HL-60 (cell line): Measurements from ENCODE around the gene INHA.

Experiments used
- DNase-seq, 2 experiments: peaks; one replicate each; pipeline ENCODE4 v3.0.0-alpha.2; 2010 to 2020; ENCODE audit warnings: low read depth in 1 of 2, low spot score in 1 of 2
- H3K27ac ChIP-seq: fragments of 250-450 bp; sonication (Bioruptor Pico); replicated peaks from 2 replicates; pipeline ENCODE4 v1.5.1; 2020; ENCODE audit warnings: mild to moderate bottlenecking, moderate library complexity
- H3K27me3 ChIP-seq: fragments of 250-450 bp; sonication (Bioruptor Pico); 2 replicates; pipeline ENCODE4 v1.5.1; 2021; ENCODE audit warnings: mild to moderate bottlenecking, moderate library complexity; ENCODE audit not compliant: insufficient read depth, poor library complexity, severe bottlenecking
- H3K4me3 ChIP-seq: replicated peaks from 2 replicates; pipeline ENCODE4 v1.5.1; 2011; ENCODE audit warnings: mild to moderate bottlenecking, control low read depth, low read length; ENCODE audit not compliant: insufficient read depth
- GABPA ChIP-seq: IDR thresholded peaks from 2 replicates; pipeline ENCODE4 v1.6.1; 2012; ENCODE audit warnings: low read depth
- POLR2AphosphoS5 ChIP-seq: IDR thresholded peaks from 2 replicates; pipeline ENCODE4 v1.6.1; 2012; ENCODE audit warnings: low read depth
- SPI1 ChIP-seq: IDR thresholded peaks from 2 replicates; pipeline ENCODE4 v1.6.1; 2012; ENCODE audit warnings: low read depth, mild to moderate bottlenecking, borderline replicate concordance
- TF ChIP-seq, protein P1 (sequence below): IDR thresholded peaks from one replicate; pipeline ENCODE4 v1.5.1; 2011; ENCODE audit warnings: low read length, control low read depth, inconsistent platforms; ENCODE audit not compliant: insufficient read depth
- TF ChIP-seq, protein P2 (sequence below): IDR thresholded peaks from 2 replicates; pipeline ENCODE4 v1.6.1; 2012; ENCODE audit warnings: low read depth; ENCODE audit not compliant: insufficient replicate concordance

Gene INHA

DNA sequence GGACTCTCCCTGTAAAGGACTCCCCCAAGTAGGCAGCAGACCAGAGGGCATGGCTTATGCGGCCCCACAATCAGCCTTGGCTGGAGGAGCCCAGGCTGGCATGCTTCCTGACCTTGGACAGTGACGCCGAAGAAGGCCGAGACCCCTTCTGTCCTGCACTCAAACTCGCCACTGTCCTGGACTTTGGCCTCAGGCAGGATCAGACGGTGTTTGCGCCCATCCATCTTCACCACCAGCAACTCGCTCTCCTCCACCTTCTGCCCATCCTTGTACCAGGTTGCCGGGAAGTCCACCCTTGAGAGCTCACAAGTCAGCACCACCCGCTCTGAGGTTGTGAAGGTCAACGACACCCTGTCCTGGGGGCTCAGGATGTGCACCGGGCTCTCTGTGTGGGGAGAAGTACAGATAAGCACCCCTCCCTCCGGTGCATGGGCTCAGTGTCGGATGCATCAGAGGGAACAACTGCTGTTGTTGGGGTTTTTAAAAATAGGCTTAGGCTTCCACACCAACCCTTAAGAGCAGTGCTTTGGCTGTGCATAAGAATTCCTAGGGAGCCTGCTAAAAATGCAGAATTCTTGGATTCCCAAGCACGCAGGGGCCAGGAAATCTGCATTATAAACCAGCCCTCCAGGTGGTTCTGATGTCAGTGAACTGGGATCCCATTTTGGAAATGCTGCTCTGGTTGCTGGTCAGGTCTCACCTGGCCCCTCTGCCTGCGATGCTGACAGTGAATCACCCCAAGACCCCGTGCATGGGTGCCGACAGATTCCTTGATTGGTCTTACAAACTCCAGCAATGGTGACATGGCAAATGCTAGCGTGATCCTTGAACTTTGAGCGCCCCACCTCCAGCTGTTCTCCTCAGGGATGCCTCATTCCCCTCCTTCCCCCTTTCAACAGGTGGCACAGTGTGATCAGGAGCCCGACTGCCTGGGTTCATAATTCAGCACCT is 6.7 kb upstream of the INHA start:
- TF ChIP-seq POLR2AphosphoS5, result no peak
- TF ChIP-seq, protein P1, sequence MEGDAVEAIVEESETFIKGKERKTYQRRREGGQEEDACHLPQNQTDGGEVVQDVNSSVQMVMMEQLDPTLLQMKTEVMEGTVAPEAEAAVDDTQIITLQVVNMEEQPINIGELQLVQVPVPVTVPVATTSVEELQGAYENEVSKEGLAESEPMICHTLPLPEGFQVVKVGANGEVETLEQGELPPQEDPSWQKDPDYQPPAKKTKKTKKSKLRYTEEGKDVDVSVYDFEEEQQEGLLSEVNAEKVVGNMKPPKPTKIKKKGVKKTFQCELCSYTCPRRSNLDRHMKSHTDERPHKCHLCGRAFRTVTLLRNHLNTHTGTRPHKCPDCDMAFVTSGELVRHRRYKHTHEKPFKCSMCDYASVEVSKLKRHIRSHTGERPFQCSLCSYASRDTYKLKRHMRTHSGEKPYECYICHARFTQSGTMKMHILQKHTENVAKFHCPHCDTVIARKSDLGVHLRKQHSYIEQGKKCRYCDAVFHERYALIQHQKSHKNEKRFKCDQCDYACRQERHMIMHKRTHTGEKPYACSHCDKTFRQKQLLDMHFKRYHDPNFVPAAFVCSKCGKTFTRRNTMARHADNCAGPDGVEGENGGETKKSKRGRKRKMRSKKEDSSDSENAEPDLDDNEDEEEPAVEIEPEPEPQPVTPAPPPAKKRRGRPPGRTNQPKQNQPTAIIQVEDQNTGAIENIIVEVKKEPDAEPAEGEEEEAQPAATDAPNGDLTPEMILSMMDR, result no peak
- TF ChIP-seq GABPA, result no peak
- TF ChIP-seq SPI1, result no peak
- TF ChIP-seq, protein P2, sequence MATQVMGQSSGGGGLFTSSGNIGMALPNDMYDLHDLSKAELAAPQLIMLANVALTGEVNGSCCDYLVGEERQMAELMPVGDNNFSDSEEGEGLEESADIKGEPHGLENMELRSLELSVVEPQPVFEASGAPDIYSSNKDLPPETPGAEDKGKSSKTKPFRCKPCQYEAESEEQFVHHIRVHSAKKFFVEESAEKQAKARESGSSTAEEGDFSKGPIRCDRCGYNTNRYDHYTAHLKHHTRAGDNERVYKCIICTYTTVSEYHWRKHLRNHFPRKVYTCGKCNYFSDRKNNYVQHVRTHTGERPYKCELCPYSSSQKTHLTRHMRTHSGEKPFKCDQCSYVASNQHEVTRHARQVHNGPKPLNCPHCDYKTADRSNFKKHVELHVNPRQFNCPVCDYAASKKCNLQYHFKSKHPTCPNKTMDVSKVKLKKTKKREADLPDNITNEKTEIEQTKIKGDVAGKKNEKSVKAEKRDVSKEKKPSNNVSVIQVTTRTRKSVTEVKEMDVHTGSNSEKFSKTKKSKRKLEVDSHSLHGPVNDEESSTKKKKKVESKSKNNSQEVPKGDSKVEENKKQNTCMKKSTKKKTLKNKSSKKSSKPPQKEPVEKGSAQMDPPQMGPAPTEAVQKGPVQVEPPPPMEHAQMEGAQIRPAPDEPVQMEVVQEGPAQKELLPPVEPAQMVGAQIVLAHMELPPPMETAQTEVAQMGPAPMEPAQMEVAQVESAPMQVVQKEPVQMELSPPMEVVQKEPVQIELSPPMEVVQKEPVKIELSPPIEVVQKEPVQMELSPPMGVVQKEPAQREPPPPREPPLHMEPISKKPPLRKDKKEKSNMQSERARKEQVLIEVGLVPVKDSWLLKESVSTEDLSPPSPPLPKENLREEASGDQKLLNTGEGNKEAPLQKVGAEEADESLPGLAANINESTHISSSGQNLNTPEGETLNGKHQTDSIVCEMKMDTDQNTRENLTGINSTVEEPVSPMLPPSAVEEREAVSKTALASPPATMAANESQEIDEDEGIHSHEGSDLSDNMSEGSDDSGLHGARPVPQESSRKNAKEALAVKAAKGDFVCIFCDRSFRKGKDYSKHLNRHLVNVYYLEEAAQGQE, result no peak
- peaks cover 9% of the 10 kb centered on the region for H3K27me3 ChIP-seq
- DNase-seq, result no peak
- H3K27ac ChIP-seq, result no peak overlapping the region
- no peak overlapping the region for H3K4me3 ChIP-seq

DNA sequence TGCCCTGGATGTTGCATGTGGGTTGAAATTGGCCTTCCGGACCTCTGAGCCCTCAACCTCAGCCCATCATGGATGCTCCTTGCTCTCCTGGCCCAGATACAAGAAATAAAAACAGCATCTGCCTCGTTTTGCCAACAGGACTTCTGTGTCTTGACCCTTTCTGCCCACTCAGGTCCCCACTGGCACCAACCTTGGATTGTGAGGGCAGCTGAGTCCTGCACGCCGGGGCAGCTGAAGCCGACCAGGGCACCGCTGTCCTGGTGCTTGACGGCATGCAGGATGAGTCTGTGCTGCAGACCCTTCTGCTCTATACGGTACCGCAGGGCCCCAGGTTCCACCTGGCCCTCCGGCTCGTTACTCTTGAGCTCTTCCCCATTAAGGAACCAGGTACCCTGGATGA is 5.5 kb upstream of the INHA start:
- H3K27me3 ChIP-seq, result peaks cover 9% of the 10 kb centered on the region
- no peak overlapping the region for H3K4me3 ChIP-seq
- no peak for DNase-seq
- no peak overlapping the region for H3K27ac ChIP-seq
- TF ChIP-seq, protein P1, result no peak
- TF ChIP-seq POLR2AphosphoS5 (no peak), SPI1 (no peak), GABPA (no peak)
- TF ChIP-seq, protein P2, result no peak

DNA sequence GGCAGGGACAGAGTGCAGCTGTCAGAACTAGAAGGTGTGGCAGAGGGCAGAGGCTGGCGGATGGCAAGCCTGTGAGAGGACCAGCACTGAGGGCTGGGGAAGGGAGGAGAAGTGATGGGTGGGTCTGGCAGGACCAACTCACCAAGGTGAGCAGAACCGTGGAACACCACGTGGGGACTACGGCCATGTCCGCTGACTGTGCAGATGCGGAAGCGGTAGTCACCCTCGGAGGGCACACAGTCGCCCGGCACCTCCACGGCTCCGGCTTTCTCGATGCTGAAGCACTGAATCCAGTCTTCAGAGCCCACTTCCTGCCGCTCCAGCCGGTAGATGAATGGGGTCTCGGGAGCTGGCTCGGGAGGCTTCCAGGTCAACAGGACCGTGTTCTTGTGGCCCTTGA is 5.0 kb upstream of the INHA start:
- TF ChIP-seq POLR2AphosphoS5 (no peak), SPI1 (no peak), GABPA (no peak)
- TF ChIP-seq, protein P2, result no peak
- TF ChIP-seq, protein P1, result no peak
- peaks cover 9% of the 10 kb centered on the region for H3K27me3 ChIP-seq
- H3K27ac ChIP-seq, result no peak overlapping the region
- no peak for DNase-seq
- no peak overlapping the region for H3K4me3 ChIP-seq
